GM23338 (cell line): ENCODE results near the gene DLGAP5.

Experiments
- CREB1 ChIP-seq: fragments of 250-450 bp; sonication (Bioruptor Pico); IDR thresholded peaks from 2 replicates; pipeline ENCODE4 v1.5.0; 2020; ENCODE audit warnings: low read depth, mild to moderate bottlenecking, moderate library complexity
- EZH2 ChIP-seq: fragments of 200-600 bp; sonication (generic); IDR thresholded peaks from one replicate; pipeline ENCODE4 v1.8.0; 2017; ENCODE audit warnings: antibody characterized with exemption, mild to moderate bottlenecking, low read depth; ENCODE audit not compliant: unreplicated experiment
- EZH2phosphoT487 ChIP-seq: fragments of 200-600 bp; sonication (generic); IDR thresholded peaks from one replicate; pipeline ENCODE4 v1.8.1; 2018; ENCODE audit warnings: antibody characterized with exemption; ENCODE audit not compliant: unreplicated experiment
- JUNB ChIP-seq: IDR thresholded peaks from one replicate; pipeline ENCODE4 v1.6.1; 2016; ENCODE audit warnings: antibody characterized with exemption; ENCODE audit not compliant: unreplicated experiment
- POLR2AphosphoS5 ChIP-seq: IDR thresholded peaks from 2 replicates; pipeline ENCODE4 v1.6.1; 2016; ENCODE audit warnings: antibody characterized with exemption, low read depth
- REST ChIP-seq: IDR thresholded peaks from one replicate; pipeline ENCODE4 v1.6.1; 2018; ENCODE audit warnings: antibody characterized with exemption; ENCODE audit not compliant: unreplicated experiment
- ZNF114 ChIP-seq: fragments of 250-450 bp; sonication (Bioruptor Pico); IDR thresholded peaks from 2 replicates; pipeline ENCODE4 v1.5.0; 2020; ENCODE audit warnings: mild to moderate bottlenecking, moderate library complexity
- TF ChIP-seq, protein P1 (sequence below), 2 experiments: fragments of 200-600 bp in 1 of 2; sonication (generic) in 1 of 2; conservative IDR thresholded peaks; 2 replicates each; pipeline versions ENCODE4 v1.5.1 to v1.6.1; 2016 to 2017; ENCODE audit warnings: antibody characterized with exemption in 2 of 2, low read depth in 2 of 2, mild to moderate bottlenecking in 2 of 2, moderate library complexity in 1 of 2

DNA sequence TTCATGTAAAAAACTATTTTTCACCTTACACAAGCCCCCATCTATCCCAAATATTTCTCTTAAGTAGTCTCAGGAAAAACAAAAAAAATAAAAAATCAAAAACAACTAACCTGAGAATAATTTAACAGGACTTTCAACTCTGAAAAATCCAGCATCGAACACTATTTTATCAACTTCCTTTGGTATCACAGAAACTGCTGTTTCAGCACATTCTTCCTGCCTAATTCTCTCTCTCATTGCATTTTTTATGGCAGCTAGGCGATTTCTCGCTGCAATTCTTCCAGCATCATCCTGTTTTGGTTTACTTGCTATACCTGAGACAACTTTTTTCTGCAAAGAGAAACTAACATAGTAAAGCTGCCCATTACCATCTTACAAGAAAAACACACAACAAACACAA lies 33.0 kb downstream of the DLGAP5 start:
- TF ChIP-seq CREB1 (CRISPR knock-in tag), result no peak
- TF ChIP-seq POLR2AphosphoS5, result no peak
- TF ChIP-seq, protein P1, sequence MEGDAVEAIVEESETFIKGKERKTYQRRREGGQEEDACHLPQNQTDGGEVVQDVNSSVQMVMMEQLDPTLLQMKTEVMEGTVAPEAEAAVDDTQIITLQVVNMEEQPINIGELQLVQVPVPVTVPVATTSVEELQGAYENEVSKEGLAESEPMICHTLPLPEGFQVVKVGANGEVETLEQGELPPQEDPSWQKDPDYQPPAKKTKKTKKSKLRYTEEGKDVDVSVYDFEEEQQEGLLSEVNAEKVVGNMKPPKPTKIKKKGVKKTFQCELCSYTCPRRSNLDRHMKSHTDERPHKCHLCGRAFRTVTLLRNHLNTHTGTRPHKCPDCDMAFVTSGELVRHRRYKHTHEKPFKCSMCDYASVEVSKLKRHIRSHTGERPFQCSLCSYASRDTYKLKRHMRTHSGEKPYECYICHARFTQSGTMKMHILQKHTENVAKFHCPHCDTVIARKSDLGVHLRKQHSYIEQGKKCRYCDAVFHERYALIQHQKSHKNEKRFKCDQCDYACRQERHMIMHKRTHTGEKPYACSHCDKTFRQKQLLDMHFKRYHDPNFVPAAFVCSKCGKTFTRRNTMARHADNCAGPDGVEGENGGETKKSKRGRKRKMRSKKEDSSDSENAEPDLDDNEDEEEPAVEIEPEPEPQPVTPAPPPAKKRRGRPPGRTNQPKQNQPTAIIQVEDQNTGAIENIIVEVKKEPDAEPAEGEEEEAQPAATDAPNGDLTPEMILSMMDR (conservative IDR thresholded peaks at IDR 0.05; ENCODE audit: low read depth in 2 of 2), result no peak
- TF ChIP-seq EZH2phosphoT487, result no peak
- no peak for TF ChIP-seq EZH2
- TF ChIP-seq JUNB, result no peak
- no peak for TF ChIP-seq ZNF114 (CRISPR knock-in tag)
- no peak for TF ChIP-seq REST
